ENCODE data around the gene MAML3.

DNA sequence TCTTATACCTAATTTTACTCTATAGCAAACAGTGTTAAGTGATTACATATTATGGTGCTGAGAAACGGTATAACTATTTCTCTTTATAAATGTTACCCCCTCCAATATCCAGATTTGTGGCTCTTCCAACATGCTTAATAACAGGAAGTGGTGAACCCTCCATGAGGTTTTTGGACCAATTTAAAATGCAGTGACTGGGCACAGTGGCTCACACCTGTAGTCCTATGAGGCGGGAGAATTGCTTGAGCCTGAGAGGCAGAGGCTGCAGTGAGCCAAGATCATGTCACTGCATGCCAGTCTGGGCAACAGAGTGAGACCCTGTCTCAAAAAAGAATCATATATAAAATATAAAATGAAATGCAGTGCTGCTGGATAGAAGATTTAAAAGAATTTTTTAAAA lies 351.1 kb downstream of the MAML3 start:
- no peak for TF ChIP-seq CTCF (IDR thresholded peaks at IDR 0.05; ENCODE audit: insufficient read depth, low read length)
- TF ChIP-seq POLR2AphosphoS5 (IDR thresholded peaks at IDR 0.05; ENCODE audit: low read depth): no peak
- no peak for TF ChIP-seq GABPA (IDR thresholded peaks at IDR 0.05; ENCODE audit: low read depth)
- no peak for TF ChIP-seq REST (IDR thresholded peaks at IDR 0.05; ENCODE audit: insufficient replicate concordance, low read depth)

All from HL-60 (cell line).